PC-3 (cell line): ENCODE measurements around the gene MEPE. TPM values are rescaled to one million over a fixed set of nuclear protein-coding genes. Genes with fewer than 3 reads are reported as not detected.
A peak's percentile ranks its signal among the peaks of the same experiment; 100 is the strongest.

Source experiments
- ATAC-seq: fragments of 200-7000 bp; cut with Tn5 transposase; 2 replicates; pipeline ENCODE4 v1.9.1; 2020; ENCODE audit warnings: mild to moderate bottlenecking, moderate library complexity
- BruUV-seq: library from RNA; stranded (reverse); fragments of 400-500 nt; replicated peaks from 2 replicates; lab custom pipeline; 2021; lab: Mats Ljungman, UMichigan
- CTCF ChIA-PET: fragments of 300-600 bp; sonication (Branson Sonifier 250); formaldehyde crosslinking; loops from one replicate; lab custom pipeline; 2022; ENCODE audit warnings: antibody characterized with exemption; lab: Charles Lee
- POLR2A ChIA-PET: fragments of 300-600 bp; sonication (Branson Sonifier 250); formaldehyde crosslinking; loops from one replicate; lab custom pipeline; 2022; ENCODE audit warnings: antibody characterized with exemption; ENCODE audit not compliant: unreplicated experiment; lab: Charles Lee
- DNase-seq: peaks from one replicate; pipeline ENCODE4 v3.0.0-alpha.2; 2015
- H2AFZ ChIP-seq: fragments of 300-600 bp; sonication (generic); 2 replicates; pipeline ENCODE4 v1.6.0; 2016; ENCODE audit warnings: antibody characterized with exemption, low read length
- H3F3A ChIP-seq: fragments of 300-600 bp; sonication (generic); one replicate; pipeline ENCODE4 v1.6.0; 2017; ENCODE audit warnings: antibody characterized with exemption, low read length, control low read depth, mild to moderate bottlenecking; ENCODE audit not compliant: unreplicated experiment
- H3K27ac ChIP-seq: fragments of 300-600 bp; sonication (generic); 2 replicates; pipeline ENCODE4 v1.5.1; 2016; ENCODE audit warnings: mild to moderate bottlenecking, low read length
- H3K27me3 ChIP-seq: fragments of 300-600 bp; sonication (generic); 2 replicates; pipeline ENCODE4 v1.6.1; 2016; ENCODE audit warnings: low read length, mixed read lengths
- H3K36me3 ChIP-seq: fragments of 300-600 bp; sonication (generic); 2 replicates; pipeline ENCODE4 v1.6.1; 2016; ENCODE audit warnings: low read depth, mixed run types, low read length, mixed read lengths
- H3K4me1 ChIP-seq: fragments of 300-600 bp; sonication (generic); 2 replicates; pipeline ENCODE4 v1.5.1; 2016; ENCODE audit warnings: low read length; ENCODE audit not compliant: insufficient read depth
- H3K4me2 ChIP-seq: fragments of 300-600 bp; sonication (generic); 2 replicates; pipeline ENCODE4 v1.6.0; 2016; ENCODE audit warnings: low read length
- H3K4me3 ChIP-seq: fragments of 300-600 bp; sonication (generic); 2 replicates; pipeline ENCODE4 v1.5.1; 2016; ENCODE audit warnings: mild to moderate bottlenecking, low read length, mixed read lengths
- H3K79me2 ChIP-seq: fragments of 300-600 bp; sonication (generic); 2 replicates; pipeline ENCODE4 v1.6.1; 2017; ENCODE audit warnings: low read length, mixed read lengths
- H3K9ac ChIP-seq: fragments of 300-600 bp; sonication (generic); 2 replicates; pipeline ENCODE4 v1.6.0; 2016; ENCODE audit warnings: mild to moderate bottlenecking, low read length
- H3K9me2 ChIP-seq: fragments of 300-600 bp; sonication (generic); replicated peaks from 2 replicates; pipeline ENCODE4 v1.6.1; 2016; ENCODE audit warnings: mixed run types, low read length, mixed read lengths
- H3K9me3 ChIP-seq: fragments of 300-600 bp; sonication (generic); 2 replicates; pipeline ENCODE4 v1.6.1; 2016; ENCODE audit warnings: low read length, mixed read lengths
- H4K20me1 ChIP-seq: fragments of 300-600 bp; sonication (generic); 2 replicates; pipeline ENCODE4 v1.6.1; 2016; ENCODE audit warnings: low read length, mixed read lengths
- EZH2 ChIP-seq: fragments of 300-600 bp; sonication (generic); IDR thresholded peaks from one replicate; pipeline ENCODE4 v1.6.1; 2017; ENCODE audit warnings: antibody characterized with exemption, mild to moderate bottlenecking, low read length; ENCODE audit not compliant: unreplicated experiment
- EZH2phosphoT487 ChIP-seq: fragments of 300-600 bp; sonication (generic); IDR thresholded peaks from 2 replicates; pipeline ENCODE4 v1.6.1; 2018; ENCODE audit warnings: mild to moderate bottlenecking, antibody characterized with exemption, low read length, borderline replicate concordance
- intact Hi-C: fragments of 100-400 bp; cut with micrococcal nuclease; formaldehyde crosslinking; loops from 2 replicates; pipeline ENCODE4 v1.9.0; 2023
- total RNA-seq: library from RNA; depleted of rRNA; stranded (reverse); fragments of >200 nt; gene quantifications from 2 replicates; pipeline ENCODE4 v1.2.3, GENCODE V29; 2014
- TF ChIP-seq, protein P1 (sequence below): fragments of 300-600 bp; sonication (generic); conservative IDR thresholded peaks from 2 replicates; pipeline ENCODE4 v1.5.1; 2017; ENCODE audit warnings: antibody characterized with exemption, low read depth, mild to moderate bottlenecking, low read length

The MEPE gene
- total RNA-seq, 1 experiment from 2014 or later: not detected

DNA sequence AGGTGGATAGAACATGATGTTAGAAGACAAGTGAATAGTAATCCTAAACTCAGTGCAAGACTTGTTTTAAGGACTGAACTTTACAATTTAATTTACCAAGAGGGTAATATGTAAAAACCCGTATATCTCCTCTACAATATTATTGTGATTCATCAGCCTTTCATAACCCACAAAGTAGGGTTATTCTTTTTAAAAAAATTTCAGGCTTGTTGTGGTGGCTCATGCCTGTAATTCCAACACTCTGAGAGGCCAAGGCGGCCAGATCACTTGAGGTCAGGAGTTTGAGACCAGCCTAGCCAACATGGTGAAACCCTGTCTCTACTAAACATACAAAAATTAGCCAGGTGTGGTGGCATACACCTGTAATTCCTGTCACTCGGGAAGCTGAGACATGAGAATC lies 26.2 kb upstream of the MEPE start:
- no peaks in the 10 kb centered on the region for H3K27me3 ChIP-seq
- no peaks in the 10 kb centered on the region for H3K79me2 ChIP-seq
- H3K4me1 ChIP-seq: peaks cover 10% of the 10 kb centered on the region
- no peaks in the 10 kb centered on the region for H3K36me3 ChIP-seq
- H3K4me3 ChIP-seq: no peak overlapping the region
- no peak overlapping the region for H3K9ac ChIP-seq
- H3K9me3 ChIP-seq: no peaks in the 10 kb centered on the region
- DNase-seq: peak; percentile 16
- H2AFZ ChIP-seq: no peak overlapping the region
- TF ChIP-seq EZH2 (no peak), EZH2phosphoT487 (no peak)
- TF ChIP-seq, protein P1, sequence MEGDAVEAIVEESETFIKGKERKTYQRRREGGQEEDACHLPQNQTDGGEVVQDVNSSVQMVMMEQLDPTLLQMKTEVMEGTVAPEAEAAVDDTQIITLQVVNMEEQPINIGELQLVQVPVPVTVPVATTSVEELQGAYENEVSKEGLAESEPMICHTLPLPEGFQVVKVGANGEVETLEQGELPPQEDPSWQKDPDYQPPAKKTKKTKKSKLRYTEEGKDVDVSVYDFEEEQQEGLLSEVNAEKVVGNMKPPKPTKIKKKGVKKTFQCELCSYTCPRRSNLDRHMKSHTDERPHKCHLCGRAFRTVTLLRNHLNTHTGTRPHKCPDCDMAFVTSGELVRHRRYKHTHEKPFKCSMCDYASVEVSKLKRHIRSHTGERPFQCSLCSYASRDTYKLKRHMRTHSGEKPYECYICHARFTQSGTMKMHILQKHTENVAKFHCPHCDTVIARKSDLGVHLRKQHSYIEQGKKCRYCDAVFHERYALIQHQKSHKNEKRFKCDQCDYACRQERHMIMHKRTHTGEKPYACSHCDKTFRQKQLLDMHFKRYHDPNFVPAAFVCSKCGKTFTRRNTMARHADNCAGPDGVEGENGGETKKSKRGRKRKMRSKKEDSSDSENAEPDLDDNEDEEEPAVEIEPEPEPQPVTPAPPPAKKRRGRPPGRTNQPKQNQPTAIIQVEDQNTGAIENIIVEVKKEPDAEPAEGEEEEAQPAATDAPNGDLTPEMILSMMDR: no peak
- intact Hi-C loops: no loop called here
- no peaks in the 10 kb centered on the region for H3K9me2 ChIP-seq
- H4K20me1 ChIP-seq: no peaks in the 10 kb centered on the region
- no peak for ATAC-seq
- POLR2A ChIA-PET: no interaction called here
- CTCF ChIA-PET: no interaction called here
- peak overlapping the region; percentile 33; the same call in 1 of the 2 replicates for H3K4me2 ChIP-seq
- H3K27ac ChIP-seq: no peak overlapping the region
- H3F3A ChIP-seq: peaks cover 6% of the 10 kb centered on the region
- BruUV-seq: no TSS peak

DNA sequence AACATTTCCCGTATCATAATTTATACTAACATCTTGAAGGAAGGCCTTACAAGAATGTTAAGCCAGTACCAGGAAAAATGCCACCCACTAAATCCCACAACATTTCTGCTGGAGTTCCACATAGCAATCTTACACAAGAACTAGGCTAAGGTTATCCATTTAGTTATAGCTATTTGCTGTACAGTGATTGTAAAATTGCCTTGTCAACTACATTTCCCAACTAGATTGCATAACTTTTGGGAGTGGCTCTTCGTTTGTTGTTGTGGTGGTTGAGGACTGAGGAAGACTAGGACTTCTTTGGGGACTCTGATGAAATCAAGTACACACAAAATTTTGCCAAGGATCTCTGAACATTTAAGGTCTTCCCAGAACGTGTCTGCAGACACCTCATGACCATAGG lies 25.4 kb upstream of the MEPE start:
- CTCF ChIA-PET: no interaction called here
- DNase-seq: peak; percentile 11

DNA sequence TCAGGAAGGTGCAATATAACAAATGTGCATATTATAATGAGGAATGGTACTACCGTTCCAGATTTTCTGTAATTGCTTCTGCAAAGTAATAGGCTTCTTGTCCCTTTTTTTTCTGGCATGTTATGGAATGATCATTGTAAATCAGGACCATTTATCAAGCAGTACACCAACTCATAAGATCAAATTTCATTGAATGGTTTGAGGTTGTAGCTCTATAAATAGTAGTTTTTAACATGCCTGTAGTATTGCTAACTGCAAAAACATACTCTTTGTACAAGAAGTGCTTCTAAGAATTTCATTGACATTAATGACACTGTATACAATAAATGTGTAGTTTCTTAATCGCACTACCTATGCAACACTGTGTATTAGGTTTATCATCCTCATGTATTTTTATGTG lies 20.8 kb upstream of the MEPE start:
- Histone ChIP-seq H3K36me3 (no peaks in the 10 kb centered on the region), H3K79me2 (no peaks in the 10 kb centered on the region), H2AFZ (no peak overlapping the region), H3K4me1 (no peaks in the 10 kb centered on the region), H3K9me2 (no peaks in the 10 kb centered on the region), H4K20me1 (no peaks in the 10 kb centered on the region), H3K27me3 (no peaks in the 10 kb centered on the region), H3F3A (no peaks in the 10 kb centered on the region), H3K9ac (no peak overlapping the region), H3K4me3 (no peak overlapping the region), H3K4me2 (no peak overlapping the region), H3K9me3 (no peaks in the 10 kb centered on the region), H3K27ac (no peak overlapping the region)
- ChIA-PET POLR2A (no interaction called here), CTCF (no interaction called here)
- peak; percentile 3 for DNase-seq
- TF ChIP-seq EZH2phosphoT487 (no peak), EZH2 (no peak)
- TF ChIP-seq, protein P1: no peak
- BruUV-seq: no TSS peak
- intact Hi-C loops: no loop called here
- no peak for ATAC-seq

More for the DNA sequence above, 25.4 kb upstream of the MEPE start:
- Histone ChIP-seq H2AFZ (no peak overlapping the region), H3K9me3 (no peaks in the 10 kb centered on the region), H3K9ac (no peak overlapping the region), H3K27me3 (no peaks in the 10 kb centered on the region), H3K27ac (no peak overlapping the region), H3K36me3 (no peaks in the 10 kb centered on the region), H3K79me2 (no peaks in the 10 kb centered on the region), H3K4me3 (no peak overlapping the region), H3K4me2 (no peak overlapping the region), H4K20me1 (no peaks in the 10 kb centered on the region), H3K4me1 (peaks cover 10% of the 10 kb centered on the region), H3F3A (peaks cover 6% of the 10 kb centered on the region), H3K9me2 (no peaks in the 10 kb centered on the region)
- POLR2A ChIA-PET: no interaction called here
- no peak for ATAC-seq
- intact Hi-C loops: no loop called here
- BruUV-seq: no TSS peak
- TF ChIP-seq, protein P1: no peak
- TF ChIP-seq EZH2: no peak
- no peak for TF ChIP-seq EZH2phosphoT487
